ENCODE data around the gene SIMC1. TPM values are rescaled to one million over a fixed set of nuclear protein-coding genes. Genes with fewer than 3 reads are reported as not detected.
"Not testable (repeated sequence)": the region's sequence is repeated elsewhere in the genome, so short reads cannot be mapped to it uniquely, and the experiment has no call there.

The SIMC1 gene
- total RNA-seq, 1 experiment from 2014 or later: 17.7 TPM

GRCh38 chr5:176217188-176217729, 21.0 kb upstream of the SIMC1 start:
- not testable (repeated sequence) for H3K79me2 ChIP-seq (ENCODE audit: insufficient read depth, low read length); H4K91ac ChIP-seq (ENCODE audit: insufficient read length, low read depth, low read length); H3K4me1 ChIP-seq (ENCODE audit: insufficient read depth, low read length); H3K23ac ChIP-seq (ENCODE audit: insufficient read length, low read depth, low read length); H3K9me3 ChIP-seq (ENCODE audit: control insufficient read depth, low read depth, low read length); H3K79me1 ChIP-seq (ENCODE audit: insufficient read depth, low read depth, low read length, poor library complexity, severe bottlenecking); H2AK5ac ChIP-seq (ENCODE audit: insufficient read length, low read length); H3K14ac ChIP-seq (ENCODE audit: insufficient read depth, low read length); H4K8ac ChIP-seq (replicated peaks; ENCODE audit: insufficient read length, low read depth, low read length); H2BK12ac ChIP-seq (ENCODE audit: insufficient read length, low read depth, low read length); H3K23me2 ChIP-seq (ENCODE audit: insufficient read length, low read depth, low read length, poor library complexity, severe bottlenecking); H3K36me3 Mint-ChIP-seq (ENCODE audit: insufficient read depth in 1 of 3, low read depth in 3 of 3); H3K4me2 ChIP-seq (ENCODE audit: insufficient read depth, insufficient read length, low read length); H3K4me1 Mint-ChIP-seq; H3T11ph ChIP-seq (ENCODE audit: low read length); H3K18ac ChIP-seq (ENCODE audit: insufficient read length, low read depth, low read length); H4K5ac ChIP-seq (ENCODE audit: insufficient read length, low read depth, low read length); H2BK20ac ChIP-seq (ENCODE audit: low read depth, low read length, poor library complexity, severe bottlenecking); H2AFZ ChIP-seq (ENCODE audit: low read length); H3K27ac Mint-ChIP-seq; H3K27me3 Mint-ChIP-seq (ENCODE audit: low read depth); H3K27me3 ChIP-seq (ENCODE audit: insufficient read depth, low read length); H3K4ac ChIP-seq (ENCODE audit: low read depth, low read length); DNase-seq; H4K20me1 ChIP-seq (ENCODE audit: control insufficient read depth, insufficient read depth, insufficient read length); H2BK120ac ChIP-seq (ENCODE audit: low read depth, low read length, poor library complexity, severe bottlenecking); H2BK5ac ChIP-seq (ENCODE audit: insufficient read length, low read length); H3K4me3 Mint-ChIP-seq; H2BK15ac ChIP-seq (ENCODE audit: low read depth, low read length); H3K56ac ChIP-seq (ENCODE audit: insufficient read length, low read depth, low read length); H3K9ac ChIP-seq (ENCODE audit: extremely low read depth, insufficient read length, low read length); H3K27ac ChIP-seq (ENCODE audit: insufficient read length, low read depth, low read length)
- H3K9me3 Mint-ChIP-seq: peaks cover 8 to 15% of the 10 kb centered on the region in 2 experiments
- WGBS (ENCODE audit: extremely low coverage, insufficient read length, low lambda C conversion rate): no CpG with 5 or more reads among the region's 5 CpGs

GRCh38 chr5:176217764-176218163, 20.5 kb upstream of the SIMC1 start:
- H3K4me2 ChIP-seq (ENCODE audit: insufficient read depth, insufficient read length, low read length); H3K79me1 ChIP-seq (ENCODE audit: insufficient read depth, low read depth, low read length, poor library complexity, severe bottlenecking); H4K91ac ChIP-seq (ENCODE audit: insufficient read length, low read depth, low read length); H3T11ph ChIP-seq (ENCODE audit: low read length); H3K56ac ChIP-seq (ENCODE audit: insufficient read length, low read depth, low read length); H2BK15ac ChIP-seq (ENCODE audit: low read depth, low read length); H3K4me1 ChIP-seq (ENCODE audit: insufficient read depth, low read length); H2BK120ac ChIP-seq (ENCODE audit: low read depth, low read length, poor library complexity, severe bottlenecking); H3K27me3 Mint-ChIP-seq (ENCODE audit: low read depth); H3K14ac ChIP-seq (ENCODE audit: insufficient read depth, low read length); H3K9me3 ChIP-seq (ENCODE audit: control insufficient read depth, low read depth, low read length); H3K23me2 ChIP-seq (ENCODE audit: insufficient read length, low read depth, low read length, poor library complexity, severe bottlenecking); H3K27ac ChIP-seq (ENCODE audit: insufficient read length, low read depth, low read length); H3K9ac ChIP-seq (ENCODE audit: extremely low read depth, insufficient read length, low read length); H2AK5ac ChIP-seq (ENCODE audit: insufficient read length, low read length); H3K4ac ChIP-seq (ENCODE audit: low read depth, low read length); DNase-seq; H3K4me3 Mint-ChIP-seq; H3K23ac ChIP-seq (ENCODE audit: insufficient read length, low read depth, low read length); H3K27me3 ChIP-seq (ENCODE audit: insufficient read depth, low read length); H4K5ac ChIP-seq (ENCODE audit: insufficient read length, low read depth, low read length); H3K27ac Mint-ChIP-seq; H3K79me2 ChIP-seq (ENCODE audit: insufficient read depth, low read length); H2BK5ac ChIP-seq (ENCODE audit: insufficient read length, low read length); H2BK12ac ChIP-seq (ENCODE audit: insufficient read length, low read depth, low read length); H2AFZ ChIP-seq (ENCODE audit: low read length); H2BK20ac ChIP-seq (ENCODE audit: low read depth, low read length, poor library complexity, severe bottlenecking); H3K18ac ChIP-seq (ENCODE audit: insufficient read length, low read depth, low read length); H4K8ac ChIP-seq (replicated peaks; ENCODE audit: insufficient read length, low read depth, low read length); H4K20me1 ChIP-seq (ENCODE audit: control insufficient read depth, insufficient read depth, insufficient read length); H3K4me1 Mint-ChIP-seq; H3K36me3 Mint-ChIP-seq (ENCODE audit: insufficient read depth in 1 of 3, low read depth in 3 of 3): not testable (repeated sequence)
- no CpG with 5 or more reads among the region's 2 CpGs for WGBS (ENCODE audit: extremely low coverage, insufficient read length, low lambda C conversion rate)
- H3K9me3 Mint-ChIP-seq: peaks cover 8 to 14% of the 10 kb centered on the region in 2 experiments
